Measurements from ENCODE around the gene TMEM221.

Gene TMEM221

GRCh38 chr19:17398902-17399527, 49.5 kb downstream of the TMEM221 start:
- in situ Hi-C loops (cut with MboI; ENCODE audit: low sequenced_read_pairs), result no loop called here
- peaks cover 58% of the 10 kb centered on the region for H3K36me3 ChIP-seq (replicated peaks)
- H3K27me3 ChIP-seq (ENCODE audit: low read depth), result no peaks in the 10 kb centered on the region
- no peak overlapping the region for H3K4me3 ChIP-seq
- no peak for DNase-seq (ENCODE audit: low spot score in 2 of 2)
- no peaks in the 10 kb centered on the region for H3K9me3 ChIP-seq
- no peaks in the 10 kb centered on the region for H3K4me1 ChIP-seq

GRCh38 chr19:17394891-17395415, 53.5 kb downstream of the TMEM221 start:
- Histone ChIP-seq H3K36me3 (replicated peaks) (peaks cover 30% of the 10 kb centered on the region), H3K4me1 (peaks cover 6% of the 10 kb centered on the region), H3K27me3 (ENCODE audit: low read depth) (no peaks in the 10 kb centered on the region), H3K4me3 (no peak overlapping the region), H3K9me3 (0 out of 2 replicates have a peak, but pooled peaks cover under 1% of the 10 kb centered on the region)
- in situ Hi-C loops (cut with MboI; ENCODE audit: low sequenced_read_pairs), result no loop called here
- DNase-seq (ENCODE audit: low spot score in 2 of 2), result peak; percentile 79 to 80

- no peak for DNase-seq (ENCODE audit: low spot score in 2 of 2)
- in situ Hi-C loops (cut with MboI; ENCODE audit: low sequenced_read_pairs), result no loop called here
- Histone ChIP-seq H3K27me3 (ENCODE audit: low read depth) (no peaks in the 10 kb centered on the region), H3K9me3 (peaks cover 11% of the 10 kb centered on the region), H3K36me3 (replicated peaks) (peaks cover 24% of the 10 kb centered on the region), H3K4me1 (peaks cover 6% of the 10 kb centered on the region), H3K4me3 (no peak within 1 kb of the TSS)
These were observed 54.6 kb downstream of the TMEM221 start, which contains the start of gene CCDC194 for GRCh38 chr19:17393914-17394313. TSS of gene CCDC194 (minus strand) at chr19:17394196. CDS start at chr19:17394158, 38 bp downstream.

- Histone ChIP-seq H3K9me3 (peaks cover 14% of the 10 kb centered on the region), H3K4me3 (no peak overlapping the region), H3K4me1 (peaks cover 6% of the 10 kb centered on the region), H3K36me3 (replicated peaks) (peaks cover 20% of the 10 kb centered on the region), H3K27me3 (ENCODE audit: low read depth) (no peaks in the 10 kb centered on the region)
- in situ Hi-C loops (cut with MboI; ENCODE audit: low sequenced_read_pairs), result no loop called here
- DNase-seq (ENCODE audit: low spot score in 2 of 2), result no peak
These were observed 55.5 kb downstream of the TMEM221 start for GRCh38 chr19:17393002-17393401.

GRCh38 chr19:17391371-17392151, 56.9 kb downstream of the TMEM221 start:
- Histone ChIP-seq H3K4me1 (peaks cover 6% of the 10 kb centered on the region), H3K36me3 (replicated peaks) (peaks cover 9% of the 10 kb centered on the region), H3K9me3 (peaks cover 14% of the 10 kb centered on the region), H3K4me3 (peak overlapping the region; percentile 20), H3K27me3 (ENCODE audit: low read depth) (no peaks in the 10 kb centered on the region)
- in situ Hi-C loops (cut with MboI; ENCODE audit: low sequenced_read_pairs), result no loop called here
- no peak for DNase-seq (ENCODE audit: low spot score in 2 of 2)

- Histone ChIP-seq H3K27me3 (ENCODE audit: low read depth) (no peaks in the 10 kb centered on the region), H3K9me3 (peaks cover 14% of the 10 kb centered on the region), H3K36me3 (replicated peaks) (peaks cover 6% of the 10 kb centered on the region), H3K4me1 (peaks cover 6% of the 10 kb centered on the region), H3K4me3 (peak overlapping the region; percentile 30)
- DNase-seq (ENCODE audit: low spot score in 2 of 2), result peak; percentile 92 to 98
- in situ Hi-C loops (cut with MboI; ENCODE audit: low sequenced_read_pairs), result no loop called here
These were observed 57.6 kb downstream of the TMEM221 start for GRCh38 chr19:17390665-17391370.

- no peak for DNase-seq (ENCODE audit: low spot score in 2 of 2)
- peaks cover 14% of the 10 kb centered on the region for H3K9me3 ChIP-seq
- H3K36me3 ChIP-seq (replicated peaks), result peaks cover 6% of the 10 kb centered on the region
- no peaks in the 10 kb centered on the region for H3K27me3 ChIP-seq (ENCODE audit: low read depth)
- peaks cover 6% of the 10 kb centered on the region for H3K4me1 ChIP-seq
- in situ Hi-C loops (cut with MboI; ENCODE audit: low sequenced_read_pairs), result no loop called here
- H3K4me3 ChIP-seq, result peak overlapping the region; percentile 30
These were observed 58.4 kb downstream of the TMEM221 start for GRCh38 chr19:17389957-17390664.

- H3K9me3 ChIP-seq, result peaks cover 14% of the 10 kb centered on the region
- peaks cover 6% of the 10 kb centered on the region for H3K4me1 ChIP-seq
- no peak for DNase-seq (ENCODE audit: low spot score in 2 of 2)
- in situ Hi-C loops (cut with MboI; ENCODE audit: low sequenced_read_pairs), result no loop called here
- no peak overlapping the region for H3K4me3 ChIP-seq
- no peaks in the 10 kb centered on the region for H3K27me3 ChIP-seq (ENCODE audit: low read depth)
- peaks cover under 1% of the 10 kb centered on the region; the same call in 1 of the 2 replicates for H3K36me3 ChIP-seq (replicated peaks)
These were observed 59.2 kb downstream of the TMEM221 start for GRCh38 chr19:17389288-17389687.

- in situ Hi-C loops (cut with MboI; ENCODE audit: low sequenced_read_pairs), result no loop called here
- H3K4me3 ChIP-seq, result no peak overlapping the region
- DNase-seq (ENCODE audit: low spot score in 2 of 2), result peak; percentile 45 to 82
- H3K27me3 ChIP-seq (ENCODE audit: low read depth), result no peaks in the 10 kb centered on the region
- H3K36me3 ChIP-seq (replicated peaks), result no peaks in the 10 kb centered on the region
- H3K9me3 ChIP-seq, result peaks cover 14% of the 10 kb centered on the region
- H3K4me1 ChIP-seq, result peaks cover 6% of the 10 kb centered on the region
These were observed 62.4 kb downstream of the TMEM221 start for GRCh38 chr19:17385878-17386611.

Data from HAP-1 (cell line).